Kidney (tissue), 14 donors: ENCODE data around the gene PARVB. TPM values are rescaled to one million over a fixed set of nuclear protein-coding genes. Genes with fewer than 3 reads are reported as not detected.
A peak's percentile ranks its signal among the peaks of the same experiment; 100 is the strongest.

ENCODE experiments used
- DNase-seq, 5 donors: peaks; one replicate each; pipeline ENCODE4 v3.0.0-alpha.2; 2013 to 2020
- FAIRE-seq: peaks from 2 replicates; lab custom pipeline; 2012; peaks lifted over from hg19 to GRCh38; lab: Jason Lieb, UNC
- H3K27ac ChIP-seq, 2 donors: one replicate each; pipeline ENCODE4 v1.7.0; 2013; ENCODE audit warnings: low read depth in 2 of 2, low read length in 2 of 2, inconsistent platforms in 1 of 2
- H3K27me3 ChIP-seq: one replicate; pipeline ENCODE4 v1.7.1; 2013; ENCODE audit warnings: low read length, inconsistent platforms; ENCODE audit not compliant: control insufficient read depth, insufficient read depth
- H3K36me3 ChIP-seq, 3 donors: one replicate each; pipeline versions ENCODE4 v1.7.0 to v1.7.1; 2013; ENCODE audit warnings: low read length in 3 of 3, control low read depth in 1 of 3, inconsistent platforms in 1 of 3; ENCODE audit not compliant: insufficient read depth in 3 of 3, control insufficient read depth in 2 of 3
- H3K4me1 ChIP-seq, 3 donors: one replicate each; pipeline versions ENCODE4 v1.7.0 to v1.7.1; 2013; ENCODE audit warnings: low read length in 3 of 3, inconsistent platforms in 1 of 3, low read depth in 1 of 3; ENCODE audit not compliant: control insufficient read depth in 2 of 3, insufficient read depth in 2 of 3
- H3K4me3 ChIP-seq, 3 donors: one replicate each; pipeline versions ENCODE4 v1.7.0 to v1.8.1; 2013; ENCODE audit warnings: low read length in 3 of 3, control low read depth in 1 of 3, inconsistent platforms in 1 of 3
- H3K9ac ChIP-seq, 3 donors: one replicate each; pipeline versions ENCODE4 v1.7.0 to v1.7.1; 2013; ENCODE audit warnings: low read length in 3 of 3, control low read depth in 1 of 3, inconsistent platforms in 1 of 3
- H3K9me3 ChIP-seq, 3 donors: one replicate each; pipeline versions ENCODE4 v1.7.0 to v1.7.1; 2013; ENCODE audit warnings: low read length in 3 of 3, control low read depth in 1 of 3, inconsistent platforms in 1 of 3; ENCODE audit not compliant: control insufficient read depth in 2 of 3, insufficient read depth in 1 of 3
- CTCF ChIP-seq: IDR thresholded peaks from 3 replicates; pipeline ENCODE4 v1.5.1; 2012; ENCODE audit warnings: mild to moderate bottlenecking, moderate library complexity, borderline replicate concordance; ENCODE audit not compliant: insufficient read depth; ENCODE audit errors: extremely low read depth
- intact Hi-C: fragments of 100-400 bp; cut with DNase I; formaldehyde crosslinking; loops from one replicate; pipeline ENCODE4 v1.11.1; 2022
- polyA plus RNA-seq: library from polyadenylated mRNA; stranded (reverse); fragments of 350-450 nt; fragmentation: Illumina TruSeq; extraction: RNeasy Lipid Tissue Mini Kit (QIAGEN cat#74804); gene quantifications from one replicate; pipeline ENCODE4 v1.2.3, GENCODE V29; 2014; ENCODE audit warnings: low read depth, low replicate concordance; ENCODE audit not compliant: insufficient read depth
- total RNA-seq: library from RNA; stranded (reverse); fragmentation: NEBNext Ultra II Directional; extraction: Animal tissue kit (Norgen Biotek cat#: 25700); gene quantifications from one replicate; pipeline ENCODE4 v1.2.1, GENCODE V29; 2021
- donor health status: control.
- donor health status: control.
- donor health status: control.
- donor health status: control.
- donor health status: control.
- donor health status: DM: yes; HTN: yes; CAD: no.
- donor health status: Normal renal cell carcinoma (clear cell type).

Gene PARVB
- total and polyA plus RNA-seq, 2 donors from 2014 or later: 32.9 to 51.1 TPM

GRCh38 chr22:44018594-44018993 is 5.5 kb upstream of the PARVB start:
- intact Hi-C loops: no loop called here
- TF ChIP-seq CTCF: no peak

GRCh38 chr22:44019416-44019815 is 4.7 kb upstream of the PARVB start:
- no peaks in the 10 kb centered on the region for H3K36me3 ChIP-seq
- H3K27ac ChIP-seq: no peak overlapping the region
- no peak for TF ChIP-seq CTCF
- DNase-seq (peak in 1 of 5 donors; percentile 10), FAIRE-seq (no peak)
- H3K9ac ChIP-seq: no peak overlapping the region
- H3K9me3 ChIP-seq: no peaks in the 10 kb centered on the region
- no peaks in the 10 kb centered on the region for H3K27me3 ChIP-seq
- H3K4me1 ChIP-seq: peaks cover 0 to 4% (median 0%) of the 10 kb centered on the region in 3 donors
- H3K4me3 ChIP-seq: no peak overlapping the region
- intact Hi-C loops: no loop called here

More at GRCh38 chr22:44018594-44018993, 5.5 kb upstream of the PARVB start:
- peaks cover 0 to under 1% (median 0%) of the 10 kb centered on the region in 3 donors for H3K4me1 ChIP-seq
- DNase-seq (no peak), FAIRE-seq (no peak)
- H3K27me3 ChIP-seq: no peaks in the 10 kb centered on the region
- H3K4me3 ChIP-seq: no peak overlapping the region
- H3K9ac ChIP-seq: no peak overlapping the region
- no peaks in the 10 kb centered on the region for H3K36me3 ChIP-seq
- no peak overlapping the region for H3K27ac ChIP-seq
- no peaks in the 10 kb centered on the region for H3K9me3 ChIP-seq

- no peak for DNase-seq
- H3K9ac ChIP-seq: no peak overlapping the region
- TF ChIP-seq CTCF: no peak
- no peaks in the 10 kb centered on the region for H3K27me3 ChIP-seq
- H3K36me3 ChIP-seq: no peaks in the 10 kb centered on the region
- H3K4me1 ChIP-seq: peaks cover 0 to 4% (median 0%) of the 10 kb centered on the region in 3 donors
- intact Hi-C loops: no loop called here
- H3K9me3 ChIP-seq: no peaks in the 10 kb centered on the region
- FAIRE-seq: no peak
- H3K27ac ChIP-seq: no peak overlapping the region
- H3K4me3 ChIP-seq: no peak overlapping the region
Observed at GRCh38 chr22:44019846-44020245, 4.3 kb upstream of the PARVB start.

GRCh38 chr22:44020981-44021380 is 3.1 kb upstream of the PARVB start:
- Histone ChIP-seq H3K4me3 (no peak overlapping the region), H3K36me3 (no peaks in the 10 kb centered on the region), H3K9ac (no peak overlapping the region), H3K4me1 (peaks cover 0 to 4% (median 0%) of the 10 kb centered on the region in 3 donors), H3K9me3 (no peaks in the 10 kb centered on the region), H3K27me3 (no peaks in the 10 kb centered on the region), H3K27ac (no peak overlapping the region)
- TF ChIP-seq CTCF: no peak
- intact Hi-C loops: no loop called here
- FAIRE-seq: no peak
- no peak for DNase-seq
